ENCODE data around the gene CTRB1. TPM values are rescaled to one million over a fixed set of nuclear protein-coding genes. Genes with fewer than 3 reads are reported as not detected.
"Not testable (repeated sequence)": the region's sequence is repeated elsewhere in the genome, so short reads cannot be mapped to it uniquely, and the experiment has no call there.

CTRB1 gene
- polyA plus RNA-seq, 12 donors, result 0.26 to 0.72 (median 0.51) TPM; not detected in 8

GRCh38 chr16:75239542-75240122 is 20.8 kb downstream of the CTRB1 start:
- no peak for DNase-seq

- DNase-seq, result not testable (repeated sequence)
These were observed 21.8 kb downstream of the CTRB1 start for GRCh38 chr16:75240633-75241032.

- no peak for DNase-seq
These were observed 22.6 kb downstream of the CTRB1 start for GRCh38 chr16:75241412-75241811.

GRCh38 chr16:75241955-75242354 is 23.2 kb downstream of the CTRB1 start:
- DNase-seq, result no peak

- not testable (repeated sequence) for DNase-seq
These were observed 23.8 kb downstream of the CTRB1 start for GRCh38 chr16:75242436-75243078.

GRCh38 chr16:75243667-75244224 is 25.0 kb downstream of the CTRB1 start:
- no peak for DNase-seq

GRCh38 chr16:75244225-75244809 is 25.5 kb downstream of the CTRB1 start:
- no peak for DNase-seq

- peak; percentile 75 for DNase-seq
These were observed 26.3 kb downstream of the CTRB1 start for GRCh38 chr16:75244844-75245758.

- no peak for DNase-seq
These were observed 27.9 kb downstream of the CTRB1 start for GRCh38 chr16:75246504-75247205.

- no peak for DNase-seq
These were observed 28.5 kb downstream of the CTRB1 start for GRCh38 chr16:75247249-75247648.

GRCh38 chr16:75248142-75248535 is 29.4 kb downstream of the CTRB1 start:
- no peak for DNase-seq

- no peak for DNase-seq
These were observed 30.0 kb downstream of the CTRB1 start for GRCh38 chr16:75248536-75249380.

- DNase-seq, result no peak
These were observed 30.7 kb downstream of the CTRB1 start for GRCh38 chr16:75249441-75249840.

- DNase-seq, result no peak
These were observed 31.5 kb downstream of the CTRB1 start for GRCh38 chr16:75250089-75250808.

- no peak for DNase-seq
These were observed 32.1 kb downstream of the CTRB1 start for GRCh38 chr16:75250809-75251279.

- peak; percentile 81 for DNase-seq
These were observed 32.7 kb downstream of the CTRB1 start, which contains the start of gene BCAR1 for GRCh38 chr16:75251280-75252048. Gene BCAR1, minus strand, starts transcription at chr16:75251624. Its CDS starts 142 bp downstream, at chr16:75251482.

GRCh38 chr16:75252049-75252864 is 33.5 kb downstream of the CTRB1 start:
- DNase-seq, result no peak
